Stimulated activated effector memory CD8-positive, alpha-beta T cell treated with anti-CD3 and anti-CD28 coated beads, Interleukin-12 subunit alpha, Interleukin-12 subunit beta, amount 100 ng/mL, for 72 hours (primary cell): ENCODE results near the gene GPX1.
A peak's percentile ranks its signal among the peaks of the same experiment; 100 is the strongest.
"Not testable (repeated sequence)": the region's sequence is repeated elsewhere in the genome, so short reads cannot be mapped to it uniquely, and the experiment has no call there.

ENCODE experiments used
- ATAC-seq: fragments of 150-1000 bp; cut with Tn5 transposase; 2 replicates; pipeline ENCODE4 v1.10.0; 2021
- DNase-seq, 2 donors: peaks; one replicate each; pipeline ENCODE4 v3.0.0; 2021 to 2022; ENCODE audit warnings: low spot score in 2 of 2
- H3K27ac Mint-ChIP-seq: one replicate; pipeline ENCODE4 v1.8.0; 2022; ENCODE audit warnings: mild to moderate bottlenecking, mixed read lengths
- H3K36me3 Mint-ChIP-seq: one replicate; pipeline ENCODE4 v1.8.0; 2022; ENCODE audit warnings: mild to moderate bottlenecking, mixed read lengths
- H3K4me1 Mint-ChIP-seq: one replicate; pipeline ENCODE4 v1.8.0; 2022; ENCODE audit warnings: mixed read lengths
- H3K4me3 Mint-ChIP-seq: one replicate; pipeline ENCODE4 v1.8.0; 2022; ENCODE audit warnings: mild to moderate bottlenecking, mixed read lengths
- H3K9me3 Mint-ChIP-seq: one replicate; pipeline ENCODE4 v1.8.0; 2022; ENCODE audit warnings: mixed read lengths

The GPX1 gene

GRCh38 chr3:49358217-49358883 lies at the start of gene GPX1:
TSS of gene GPX1 (minus strand) at chr3:49358353. CDS start at chr3:49358278, 75 bp downstream.
- H3K27ac Mint-ChIP-seq = peak within 1 kb of the TSS; percentile 95
- H3K4me3 Mint-ChIP-seq = peak within 1 kb of the TSS; percentile 93
- DNase-seq = peak; percentile 63 to 91
- peaks cover 25% of the 10 kb centered on the region for H3K4me1 Mint-ChIP-seq
- ATAC-seq = peak; percentile 88
- H3K9me3 Mint-ChIP-seq = no peaks in the 10 kb centered on the region
- peaks cover 91% of the 10 kb centered on the region for H3K36me3 Mint-ChIP-seq

- DNase-seq (no peak), ATAC-seq (no peak)
- peaks cover 72% of the 10 kb centered on the region for H3K36me3 Mint-ChIP-seq
- peak overlapping the region; percentile 46 for H3K27ac Mint-ChIP-seq
- peaks cover 42% of the 10 kb centered on the region for H3K4me1 Mint-ChIP-seq
- no peaks in the 10 kb centered on the region for H3K9me3 Mint-ChIP-seq
- peak overlapping the region; percentile 5 for H3K4me3 Mint-ChIP-seq
Observed at GRCh38 chr3:49406571-49407565, 48.7 kb upstream of the GPX1 start.

- Mint-ChIP-seq H3K27ac (peak overlapping the region; percentile 29), H3K4me1 (peaks cover 49% of the 10 kb centered on the region), H3K36me3 (peaks cover 77% of the 10 kb centered on the region), H3K4me3 (peak overlapping the region; percentile 5)
- DNase-seq, H3K9me3 Mint-ChIP-seq, ATAC-seq: not testable (repeated sequence)
Observed at GRCh38 chr3:49405570-49405969, 47.4 kb upstream of the GPX1 start.

DNA sequence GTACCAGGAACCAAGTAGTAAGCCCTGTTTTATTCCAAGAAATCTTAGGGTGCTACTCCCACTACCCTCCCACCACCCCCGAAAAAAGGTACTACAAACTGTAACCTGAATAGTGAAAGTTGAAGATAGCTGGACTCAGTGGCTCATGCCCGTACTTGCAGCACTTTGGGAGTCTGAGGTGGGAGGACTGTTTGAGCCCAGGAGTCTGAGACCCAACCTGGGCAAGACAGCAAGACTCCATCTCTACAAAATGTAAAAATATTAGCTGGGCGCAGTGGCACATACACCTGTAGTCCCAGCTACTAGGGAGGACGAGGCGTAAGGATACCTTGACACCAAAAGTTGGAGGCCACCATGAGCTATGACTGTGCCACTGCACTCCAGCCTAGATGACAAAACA lies 45.7 kb upstream of the GPX1 start:
- no peak for DNase-seq
- Mint-ChIP-seq H3K27ac (no peak overlapping the region), H3K9me3 (no peaks in the 10 kb centered on the region), H3K4me3 (no peak overlapping the region), H3K36me3 (peaks cover 89% of the 10 kb centered on the region), H3K4me1 (peaks cover 50% of the 10 kb centered on the region)
- no peak for ATAC-seq

DNA sequence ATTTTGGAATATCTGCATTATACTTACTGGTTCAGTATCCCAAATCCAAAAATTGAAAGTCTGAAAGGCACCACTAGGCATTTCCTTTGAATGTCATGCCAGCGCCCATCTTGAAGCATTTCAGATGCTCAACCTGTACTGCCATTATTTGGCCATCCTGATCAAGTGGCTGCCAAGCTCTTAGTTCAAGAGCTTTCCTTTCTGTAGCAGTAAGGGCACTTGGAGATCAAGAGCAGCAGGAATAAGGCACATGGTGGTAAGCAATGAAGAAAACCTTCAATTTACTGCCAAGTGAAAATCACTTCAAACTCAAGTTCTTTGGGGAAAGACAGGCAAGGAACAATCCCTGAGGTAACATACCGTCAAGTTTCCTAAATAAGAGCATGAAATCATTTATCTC lies 43.6 kb upstream of the GPX1 start:
- H3K4me3 Mint-ChIP-seq = no peak overlapping the region
- H3K9me3 Mint-ChIP-seq = no peaks in the 10 kb centered on the region

GRCh38 chr3:49399461-49399860 lies 41.3 kb upstream of the GPX1 start:
- Mint-ChIP-seq H3K36me3 (peaks cover 99% of the 10 kb centered on the region), H3K4me1 (peaks cover 53% of the 10 kb centered on the region), H3K9me3 (no peaks in the 10 kb centered on the region), H3K4me3 (no peak overlapping the region), H3K27ac (peak overlapping the region; percentile 86)
- no peak for DNase-seq
- no peak for ATAC-seq

More for the DNA sequence above, 43.6 kb upstream of the GPX1 start:
- no peak for ATAC-seq
- Mint-ChIP-seq H3K27ac (no peak overlapping the region), H3K36me3 (peaks cover 99% of the 10 kb centered on the region), H3K4me1 (peaks cover 52% of the 10 kb centered on the region)
- no peak for DNase-seq

- ATAC-seq (no peak), DNase-seq (no peak)
- H3K4me1 Mint-ChIP-seq = peaks cover 69% of the 10 kb centered on the region
- H3K9me3 Mint-ChIP-seq = no peaks in the 10 kb centered on the region
- no peak overlapping the region for H3K4me3 Mint-ChIP-seq
- no peak overlapping the region for H3K27ac Mint-ChIP-seq
- H3K36me3 Mint-ChIP-seq = peaks cover 97% of the 10 kb centered on the region
Observed at GRCh38 chr3:49397470-49397869, 39.3 kb upstream of the GPX1 start.

DNA sequence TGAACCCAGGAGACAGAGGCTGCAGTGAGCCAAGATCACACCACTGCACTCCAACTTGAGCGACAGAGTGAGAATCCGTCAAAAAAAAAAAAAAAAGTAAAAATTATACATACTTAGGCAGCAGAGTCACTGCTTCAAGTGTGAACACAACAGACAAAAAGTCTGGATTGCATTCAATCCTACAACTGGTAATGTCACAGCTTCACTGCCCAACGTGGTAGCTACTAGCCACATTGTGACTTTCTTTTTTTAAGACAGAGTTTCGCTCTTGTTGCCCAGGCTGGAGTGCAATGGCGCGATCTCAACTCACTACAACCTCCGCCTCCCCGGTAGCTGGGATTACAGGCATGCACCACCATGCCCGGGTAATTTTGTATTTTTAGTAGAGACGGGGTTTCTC lies 33.2 kb upstream of the GPX1 start:
- Mint-ChIP-seq H3K4me1 (peaks cover 52% of the 10 kb centered on the region), H3K36me3 (peaks cover 77% of the 10 kb centered on the region)
- not testable (repeated sequence) for H3K27ac Mint-ChIP-seq, DNase-seq, H3K4me3 Mint-ChIP-seq, ATAC-seq, H3K9me3 Mint-ChIP-seq

- H3K4me1 Mint-ChIP-seq = peaks cover 51% of the 10 kb centered on the region
- H3K4me3 Mint-ChIP-seq = no peak overlapping the region
- no peaks in the 10 kb centered on the region for H3K9me3 Mint-ChIP-seq
- ATAC-seq (no peak), DNase-seq (no peak)
- H3K27ac Mint-ChIP-seq = no peak overlapping the region
- peaks cover 67% of the 10 kb centered on the region for H3K36me3 Mint-ChIP-seq
Observed at GRCh38 chr3:49389297-49389696, 31.1 kb upstream of the GPX1 start.

GRCh38 chr3:49388289-49388820 lies 30.2 kb upstream of the GPX1 start:
- Mint-ChIP-seq H3K9me3 (no peaks in the 10 kb centered on the region), H3K4me1 (peaks cover 55% of the 10 kb centered on the region)
- no peak for DNase-seq

DNA sequence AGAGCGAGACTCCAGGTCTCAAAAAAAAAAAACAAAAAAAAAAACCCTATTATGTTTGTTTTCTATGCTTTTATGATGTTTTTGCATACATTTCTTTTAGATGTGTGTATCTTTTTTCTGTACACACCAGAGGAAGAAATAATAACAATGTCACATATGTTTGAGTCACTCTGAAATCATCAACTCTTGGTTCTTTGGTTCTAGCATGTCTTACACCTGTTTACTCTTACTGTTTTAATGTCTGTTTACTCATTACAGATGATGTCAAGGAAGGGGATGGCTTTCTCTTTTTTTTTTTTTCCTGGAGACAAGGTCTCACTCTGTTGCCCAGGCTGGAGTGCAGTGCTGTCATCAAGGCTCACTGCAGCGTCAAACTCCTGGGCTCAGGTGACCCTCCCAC lies 29.6 kb upstream of the GPX1 start:
- Mint-ChIP-seq H3K4me3 (no peak overlapping the region), H3K27ac (peak overlapping the region; percentile 72), H3K36me3 (peaks cover 67% of the 10 kb centered on the region), H3K4me1 (peaks cover 52% of the 10 kb centered on the region), H3K9me3 (no peaks in the 10 kb centered on the region)
- ATAC-seq = peak; percentile 92
- no peak for DNase-seq

More at GRCh38 chr3:49388289-49388820, 30.2 kb upstream of the GPX1 start:
- Mint-ChIP-seq H3K27ac (peak overlapping the region; percentile 72), H3K36me3 (peaks cover 68% of the 10 kb centered on the region), H3K4me3 (no peak overlapping the region)
- ATAC-seq = peak; percentile 21

GRCh38 chr3:49386056-49386756 lies 28.1 kb upstream of the GPX1 start:
- Mint-ChIP-seq H3K4me3 (no peak overlapping the region), H3K36me3 (peaks cover 53% of the 10 kb centered on the region), H3K4me1 (peaks cover 48% of the 10 kb centered on the region), H3K9me3 (no peaks in the 10 kb centered on the region), H3K27ac (peak overlapping the region; percentile 88)
- ATAC-seq (no peak), DNase-seq (no peak)

DNA sequence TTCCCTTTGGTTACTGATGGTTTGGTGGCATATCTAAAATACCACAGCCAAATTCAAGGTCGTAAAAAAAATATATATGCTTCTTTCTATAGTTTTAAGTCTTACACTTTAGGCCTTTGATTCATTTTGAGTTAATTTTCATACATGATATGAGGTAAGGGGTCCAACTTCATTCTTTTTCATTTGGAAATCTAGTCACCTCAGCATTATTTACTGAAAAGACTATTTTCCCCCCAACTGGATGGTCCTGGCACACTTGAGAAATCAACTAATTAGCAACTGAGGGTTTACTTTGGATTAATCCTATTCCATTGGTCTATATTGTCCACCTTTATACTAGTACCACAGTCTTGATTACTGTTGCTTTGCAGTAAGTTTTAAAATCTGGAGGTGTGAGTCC lies 27.5 kb upstream of the GPX1 start:
- Mint-ChIP-seq H3K9me3 (no peaks in the 10 kb centered on the region), H3K4me1 (peaks cover 48% of the 10 kb centered on the region), H3K4me3 (no peak overlapping the region), H3K36me3 (peaks cover 47% of the 10 kb centered on the region), H3K27ac (peak overlapping the region; percentile 88)
- DNase-seq = no peak
- no peak for ATAC-seq

DNA sequence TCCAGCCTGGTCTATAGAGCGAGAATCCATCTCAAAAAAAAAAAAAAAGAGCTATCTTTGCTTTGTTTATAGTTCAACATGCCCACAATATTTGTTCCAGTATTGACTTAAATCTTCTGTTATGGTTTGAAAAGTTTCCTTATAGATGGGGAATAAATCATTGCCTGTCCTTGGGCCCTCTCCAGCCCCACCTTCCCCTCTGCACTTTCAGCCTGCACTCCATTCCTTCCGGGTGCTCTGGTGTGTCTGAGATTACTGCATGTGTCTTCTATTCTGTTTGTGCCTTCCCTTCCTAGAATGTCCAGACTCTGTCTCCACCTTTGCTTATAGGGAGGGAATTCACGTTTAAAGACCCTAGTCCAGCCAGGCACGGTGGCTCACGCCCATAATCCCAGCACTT lies 25.2 kb upstream of the GPX1 start:
- H3K4me1 Mint-ChIP-seq = peaks cover 58% of the 10 kb centered on the region
- H3K36me3 Mint-ChIP-seq = peaks cover 44% of the 10 kb centered on the region
- peak overlapping the region; percentile 33 for H3K27ac Mint-ChIP-seq
- DNase-seq (no peak), ATAC-seq (no peak)
- peaks cover 2% of the 10 kb centered on the region for H3K9me3 Mint-ChIP-seq
- no peak overlapping the region for H3K4me3 Mint-ChIP-seq
